PC-9 (cell line): ENCODE measurements around the gene CDH26. TPM values are rescaled to one million over a fixed set of nuclear protein-coding genes. Genes with fewer than 3 reads are reported as not detected.

Experiments used
- BruUV-seq: library from RNA; stranded (reverse); fragments of 400-500 nt; replicated peaks from 2 replicates; lab custom pipeline; 2021; lab: Mats Ljungman, UMichigan
- CTCF ChIA-PET: fragments of 300-600 bp; sonication (Branson Sonifier 250); formaldehyde crosslinking; loops from one replicate; lab custom pipeline; 2022; ENCODE audit warnings: antibody characterized with exemption; lab: Charles Lee
- POLR2A ChIA-PET: fragments of 300-600 bp; sonication (Branson Sonifier 250); formaldehyde crosslinking; loops from one replicate; lab custom pipeline; 2022; ENCODE audit warnings: antibody characterized with exemption; ENCODE audit not compliant: unreplicated experiment; lab: Charles Lee
- DNase-seq, 2 experiments: peaks; one replicate each; pipeline versions ENCODE4 v3.0.0 to v3.0.0-alpha.2; 2015 to 2022; ENCODE audit warnings: mixed read lengths in 1 of 2
- H2AFZ ChIP-seq: fragments of 200-600 bp; sonication (generic); 2 replicates; pipeline ENCODE4 v1.8.1; 2017; ENCODE audit warnings: antibody characterized with exemption
- H3F3A ChIP-seq: fragments of 200-600 bp; sonication (generic); 2 replicates; pipeline ENCODE4 v1.8.1; 2017; ENCODE audit warnings: antibody characterized with exemption, mild to moderate bottlenecking, low read depth; ENCODE audit not compliant: insufficient read depth
- H3K27ac ChIP-seq: fragments of 200-600 bp; sonication (generic); 2 replicates; pipeline ENCODE4 v1.6.1; 2016; ENCODE audit warnings: mixed run types
- H3K27me3 ChIP-seq: fragments of 200-600 bp; sonication (generic); 2 replicates; pipeline ENCODE4 v1.6.1; 2016; ENCODE audit warnings: low read depth, mixed run types; ENCODE audit not compliant: insufficient read depth
- H3K36me3 ChIP-seq: fragments of 200-600 bp; sonication (generic); 2 replicates; pipeline ENCODE4 v1.6.1; 2016; ENCODE audit warnings: low read depth, mixed run types
- H3K4me1 ChIP-seq: fragments of 200-600 bp; sonication (generic); replicated peaks from 2 replicates; pipeline ENCODE4 v1.6.1; 2016; ENCODE audit warnings: mixed run types; ENCODE audit not compliant: insufficient read depth
- H3K4me2 ChIP-seq: fragments of 200-600 bp; sonication (generic); 2 replicates; pipeline ENCODE4 v1.6.1; 2017; ENCODE audit warnings: mixed run types
- H3K4me3 ChIP-seq: fragments of 200-600 bp; sonication (generic); 2 replicates; pipeline ENCODE4 v1.6.1; 2016; ENCODE audit warnings: mixed run types
- H3K79me2 ChIP-seq: fragments of 200-600 bp; sonication (generic); 2 replicates; pipeline ENCODE4 v1.6.1; 2017; ENCODE audit warnings: low read depth, mixed run types
- H3K9me2 ChIP-seq: fragments of 200-600 bp; sonication (generic); 2 replicates; pipeline ENCODE4 v1.8.1; 2017; ENCODE audit warnings: mild to moderate bottlenecking; ENCODE audit not compliant: insufficient read depth
- H3K9me3 ChIP-seq: fragments of 200-600 bp; sonication (generic); 2 replicates; pipeline ENCODE4 v1.8.1; 2016; ENCODE audit warnings: low read depth; ENCODE audit not compliant: insufficient read depth
- H4K20me1 ChIP-seq: fragments of 200-600 bp; sonication (generic); 2 replicates; pipeline ENCODE4 v1.8.1; 2017; ENCODE audit not compliant: insufficient read depth
- CTCF ChIP-seq: fragments of 200-600 bp; sonication (generic); conservative IDR thresholded peaks from 2 replicates; pipeline ENCODE4 v1.6.1; 2017; ENCODE audit warnings: mixed run types, antibody characterized with exemption, mild to moderate bottlenecking, moderate library complexity
- EZH2 ChIP-seq: fragments of 200-600 bp; sonication (generic); IDR thresholded peaks from 2 replicates; pipeline ENCODE4 v1.8.0; 2017; ENCODE audit warnings: antibody characterized with exemption, low read depth
- intact Hi-C: fragments of 100-400 bp; cut with micrococcal nuclease; formaldehyde crosslinking; loops from one replicate; pipeline ENCODE4 v1.10.0; 2022; ENCODE audit not compliant: unreplicated experiment
- total RNA-seq: library from RNA; stranded (reverse); gene quantifications from 2 replicates; pipeline ENCODE4 v1.2.3, GENCODE V29; 2021

Gene CDH26
- total RNA-seq, 1 experiment from 2014 or later, result 1.1 TPM

GRCh38 chr20:59939879-59940128, 18.4 kb upstream of the CDH26 start:
- TF ChIP-seq EZH2 (no peak), CTCF (no peak)
- Histone ChIP-seq H3K27me3 (no peaks in the 10 kb centered on the region), H3K9me2 (no peaks in the 10 kb centered on the region), H3F3A (peaks cover 37% of the 10 kb centered on the region), H3K79me2 (peaks cover 63% of the 10 kb centered on the region), H3K36me3 (peaks cover 18% of the 10 kb centered on the region), H3K4me1 (peaks cover 50% of the 10 kb centered on the region), H3K4me3 (peak overlapping the region; percentile 72), H3K9me3 (no peaks in the 10 kb centered on the region; the same call in 1 of the 2 replicates), H3K4me2 (peak overlapping the region; percentile 83), H4K20me1 (0 out of 2 replicates have a peak, but pooled peaks cover 8% of the 10 kb centered on the region), H3K27ac (peak overlapping the region; percentile 81), H2AFZ (peak overlapping the region; percentile 97)
- ChIA-PET CTCF (no interaction called here), POLR2A (interaction anchor here (0.7 to 1.0 kb wide), 4 partner anchors 14 to 109 kb away, joined by 3 to 10 read pairs (median 4); no protein-coding TSS in a partner anchor)
- no peak for DNase-seq
- intact Hi-C loops, result loop anchor here (2.0 to 10.0 kb wide), 3 partner anchors 47 to 345 kb away; no protein-coding TSS in a partner anchor
- no TSS peak for BruUV-seq

- H3K4me3 ChIP-seq, result peak within 1 kb of the TSS; percentile 72
- TF ChIP-seq EZH2, result no peak
- peak; percentile 18; the same call in 1 of the 2 replicates for TF ChIP-seq CTCF
- BruUV-seq, result no TSS peak
- peak within 1 kb of the TSS; percentile 97 for H2AFZ ChIP-seq
- no peaks in the 10 kb centered on the region; the same call in 1 of the 2 replicates for H3K9me3 ChIP-seq
- peak within 1 kb of the TSS; percentile 83 for H3K4me2 ChIP-seq
- H3K36me3 ChIP-seq, result peaks cover 17% of the 10 kb centered on the region; the same call in 1 of the 2 replicates
- intact Hi-C loops, result loop anchor here (2.0 to 10.0 kb wide), 3 partner anchors 47 to 346 kb away; no protein-coding TSS in a partner anchor
- 0 out of 2 replicates have a peak, but pooled peaks cover 8% of the 10 kb centered on the region for H4K20me1 ChIP-seq
- ChIA-PET CTCF (no interaction called here), POLR2A (interaction anchor here (0.6 to 1.0 kb wide), 6 partner anchors 10 to 110 kb away, joined by 3 to 10 read pairs (median 3); no protein-coding TSS in a partner anchor)
- H3K79me2 ChIP-seq, result peaks cover 62% of the 10 kb centered on the region
- DNase-seq, result peak; percentile 95 to 98
- peak within 1 kb of the TSS; percentile 81 for H3K27ac ChIP-seq
- peaks cover 41% of the 10 kb centered on the region for H3F3A ChIP-seq
- H3K9me2 ChIP-seq, result no peaks in the 10 kb centered on the region
- H3K27me3 ChIP-seq, result no peaks in the 10 kb centered on the region
- peaks cover 50% of the 10 kb centered on the region for H3K4me1 ChIP-seq
Observed at GRCh38 chr20:59940129-59940955, 17.9 kb upstream of the CDH26 start, which contains the start of the genes FAM217B and PPP1R3D. Gene FAM217B (plus strand): TSS chr20:59940389. CDS start chr20:59943944, 3,555 bp downstream. Gene PPP1R3D (minus strand): TSS chr20:59940305. CDS start chr20:59939931, 374 bp downstream.

GRCh38 chr20:59940956-59941294, 17.3 kb upstream of the CDH26 start:
- peak overlapping the region; percentile 83 for H3K4me2 ChIP-seq
- H3F3A ChIP-seq, result peaks cover 45% of the 10 kb centered on the region
- peaks cover 17% of the 10 kb centered on the region; the same call in 1 of the 2 replicates for H3K36me3 ChIP-seq
- H3K4me1 ChIP-seq, result peaks cover 54% of the 10 kb centered on the region
- peak overlapping the region; percentile 92 for H2AFZ ChIP-seq
- no peaks in the 10 kb centered on the region; the same call in 1 of the 2 replicates for H3K9me3 ChIP-seq
- POLR2A ChIA-PET, result no interaction called here
- no peak for DNase-seq
- no peak for TF ChIP-seq EZH2
- no peak for TF ChIP-seq CTCF
- no peaks in the 10 kb centered on the region for H3K27me3 ChIP-seq
- H3K9me2 ChIP-seq, result no peaks in the 10 kb centered on the region
- H3K79me2 ChIP-seq, result peaks cover 56% of the 10 kb centered on the region
- CTCF ChIA-PET, result no interaction called here
- 0 out of 2 replicates have a peak, but pooled peaks cover 8% of the 10 kb centered on the region for H4K20me1 ChIP-seq
- BruUV-seq, result TSS peak; percentile 56
- peak overlapping the region; percentile 72 for H3K4me3 ChIP-seq
- H3K27ac ChIP-seq, result peak overlapping the region; percentile 81
- intact Hi-C loops, result loop anchor here (2.0 to 10.0 kb wide), 3 partner anchors 46 to 346 kb away; no protein-coding TSS in a partner anchor
